GM12892 (cell line): ENCODE results near the gene PDSS2.

ENCODE experiments used
- POLR2A ChIP-seq: IDR thresholded peaks from 2 replicates; pipeline ENCODE4 v1.6.1; 2011; ENCODE audit warnings: low read depth, low read length, control low read depth
- TAF1 ChIP-seq: IDR thresholded peaks from 2 replicates; pipeline ENCODE4 v1.6.1; 2011; ENCODE audit warnings: low read depth, mild to moderate bottlenecking, control low read depth, low read length, borderline replicate concordance

GRCh38 chr6:107217248-107217647 is 242.1 kb downstream of the PDSS2 start:
- TF ChIP-seq TAF1 (no peak), POLR2A (no peak)
